Measurements from ENCODE around the gene KHDC1L. TPM values are rescaled to one million over a fixed set of nuclear protein-coding genes. Genes with fewer than 3 reads are reported as not detected.
"Not testable (repeated sequence)": the region's sequence is repeated elsewhere in the genome, so short reads cannot be mapped to it uniquely, and the experiment has no call there.

Gene KHDC1L
- total RNA-seq, 1 donor from 2014 or later, result not detected

DNA sequence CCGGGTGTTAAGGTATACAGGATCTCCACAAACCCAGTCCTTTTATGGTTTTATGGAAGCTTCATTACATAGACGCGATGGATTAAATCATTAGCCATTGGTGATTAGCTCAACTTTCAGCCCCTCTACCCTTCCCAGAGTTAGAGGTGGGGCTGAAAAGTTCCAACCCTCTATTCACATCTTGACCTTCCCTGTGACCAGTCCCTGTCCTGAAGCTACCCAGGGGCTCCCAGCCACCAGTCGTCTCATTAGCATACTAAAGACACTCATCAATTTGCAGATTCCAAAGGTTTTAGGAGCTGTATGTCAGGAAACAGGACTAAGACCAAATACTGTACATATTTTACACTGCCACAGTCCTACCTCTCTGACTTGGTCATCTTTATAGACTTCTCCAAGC lies 21.0 kb downstream of the KHDC1L start:
- DNase-seq (ENCODE audit: low spot score), result no peak

DNA sequence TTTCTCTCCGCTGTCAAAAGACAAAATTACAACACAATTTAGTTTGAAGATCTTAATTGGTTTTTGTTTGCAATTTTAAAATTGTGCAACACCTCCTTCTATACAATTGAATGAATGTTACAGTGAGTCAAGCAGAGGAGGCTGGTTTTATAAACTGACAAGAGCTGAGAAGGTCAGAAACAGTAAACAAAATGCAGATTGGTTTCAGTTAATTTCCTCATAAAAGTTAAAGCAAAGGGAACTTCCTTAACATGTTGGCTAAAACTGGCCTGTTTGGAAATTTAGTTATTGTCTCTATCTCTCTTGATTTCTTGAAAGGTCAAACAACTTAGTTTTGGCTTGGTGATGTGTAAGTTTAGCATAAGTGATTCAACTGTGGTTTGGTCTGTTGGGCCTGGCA lies 22.2 kb downstream of the KHDC1L start:
- DNase-seq (ENCODE audit: low spot score), result no peak

DNA sequence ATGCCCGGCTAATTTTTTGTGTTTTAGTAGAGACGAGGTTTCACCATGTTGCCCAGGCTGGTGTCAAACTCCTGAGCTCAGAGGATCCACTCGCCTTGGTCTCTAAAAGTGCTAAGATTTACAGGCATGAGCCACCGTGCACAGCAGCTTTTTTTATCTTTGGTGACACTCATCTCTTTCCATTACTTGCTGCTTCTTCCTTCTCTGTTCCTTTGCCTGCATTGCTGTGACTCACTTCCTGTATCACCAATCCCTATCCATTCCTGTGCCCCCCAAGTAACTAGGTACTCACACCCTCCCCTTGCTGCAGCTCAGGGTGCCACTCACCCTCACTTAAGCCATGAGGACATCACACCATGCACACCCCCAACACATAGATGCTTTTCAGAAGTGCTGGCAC lies 24.6 kb downstream of the KHDC1L start:
- no peak for DNase-seq (ENCODE audit: low spot score)

DNA sequence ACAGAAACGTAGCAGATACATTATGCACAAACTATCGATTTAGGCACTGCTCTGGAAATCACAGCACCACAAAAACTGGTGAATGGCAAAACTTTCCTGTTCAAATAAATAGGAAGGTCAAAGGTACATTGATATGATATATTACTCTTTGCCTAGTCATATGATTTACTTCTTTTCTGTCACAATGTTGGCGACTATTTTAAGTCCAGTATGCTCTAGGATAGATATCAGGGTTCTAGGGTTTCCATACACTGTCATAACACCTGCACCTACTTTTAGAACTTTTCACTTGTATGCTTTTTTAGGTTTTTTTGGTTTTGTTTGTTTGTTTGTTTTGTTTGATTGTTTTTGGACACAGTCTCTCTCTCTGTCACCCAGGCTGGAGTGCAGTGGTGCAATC lies 25.0 kb downstream of the KHDC1L start:
- DNase-seq (ENCODE audit: low spot score), result no peak

DNA sequence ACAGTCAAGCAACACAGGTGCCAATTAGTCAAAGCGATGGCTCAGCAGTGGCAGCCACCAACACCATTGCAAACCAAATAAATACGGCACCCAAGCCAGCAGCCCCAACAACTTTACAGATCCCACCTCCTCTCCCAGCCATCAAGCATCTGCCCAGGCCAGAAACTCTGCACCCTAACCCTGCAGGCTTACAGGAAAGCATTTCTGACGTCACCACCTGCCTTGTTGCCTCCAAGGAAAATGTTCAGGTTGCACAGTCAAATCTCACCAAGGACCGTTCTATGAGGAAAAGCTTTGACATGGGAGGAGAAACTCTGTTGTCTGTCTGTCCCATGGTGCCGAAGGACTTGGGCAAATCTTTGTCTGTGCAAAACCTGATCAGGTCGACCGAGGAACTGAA lies 30.6 kb downstream of the KHDC1L start:
- DNase-seq (ENCODE audit: low spot score), result no peak

DNA sequence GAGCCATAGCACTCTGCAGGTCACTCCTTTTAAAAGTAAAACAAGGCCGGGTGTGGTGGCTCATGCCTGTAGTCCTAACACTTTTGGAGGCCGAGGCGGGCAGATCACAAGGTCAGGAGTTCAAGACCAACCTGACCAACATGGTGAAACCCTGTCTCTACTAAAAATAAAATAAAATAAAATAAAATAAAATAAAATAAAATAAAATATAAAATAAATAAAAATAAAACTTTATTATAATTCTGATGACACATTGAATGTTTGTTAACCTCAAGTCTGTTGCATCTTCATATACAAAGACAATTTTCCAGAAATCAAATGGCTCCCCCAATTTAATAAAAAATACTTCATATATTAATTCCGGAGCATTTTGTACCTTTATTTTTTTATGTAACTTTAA lies 32.0 kb downstream of the KHDC1L start:
- DNase-seq (ENCODE audit: low spot score), result not testable (repeated sequence)

DNA sequence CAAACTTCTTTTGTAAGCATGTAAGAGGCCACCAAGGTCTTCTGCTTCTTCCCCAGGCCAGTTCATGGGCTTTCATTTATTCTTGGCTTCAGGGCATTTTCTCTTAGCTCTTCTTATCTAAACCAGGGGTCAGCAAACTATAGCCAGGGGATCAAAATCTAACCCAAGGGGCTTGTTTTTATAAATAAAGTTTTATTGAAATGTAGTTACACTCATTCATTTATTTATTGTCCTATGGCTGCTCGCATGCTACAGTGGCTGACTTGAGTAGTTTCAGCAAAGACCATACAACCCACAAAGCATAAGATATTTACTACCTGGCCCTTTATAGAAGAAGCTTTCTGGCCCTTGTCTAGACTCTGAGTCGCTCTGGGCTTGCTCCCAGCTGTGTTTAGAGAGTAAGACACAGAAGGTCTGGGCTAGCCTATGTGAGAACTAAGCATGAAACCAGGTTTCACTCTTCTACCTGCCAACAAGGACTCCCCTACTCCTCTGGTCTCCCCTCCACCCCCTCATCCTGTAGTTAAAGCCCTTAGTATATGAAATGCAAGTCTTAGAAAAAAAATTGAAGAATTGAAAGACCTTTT lies 43.2 kb downstream of the KHDC1L start:
- no peak for DNase-seq (ENCODE audit: low spot score)

DNA sequence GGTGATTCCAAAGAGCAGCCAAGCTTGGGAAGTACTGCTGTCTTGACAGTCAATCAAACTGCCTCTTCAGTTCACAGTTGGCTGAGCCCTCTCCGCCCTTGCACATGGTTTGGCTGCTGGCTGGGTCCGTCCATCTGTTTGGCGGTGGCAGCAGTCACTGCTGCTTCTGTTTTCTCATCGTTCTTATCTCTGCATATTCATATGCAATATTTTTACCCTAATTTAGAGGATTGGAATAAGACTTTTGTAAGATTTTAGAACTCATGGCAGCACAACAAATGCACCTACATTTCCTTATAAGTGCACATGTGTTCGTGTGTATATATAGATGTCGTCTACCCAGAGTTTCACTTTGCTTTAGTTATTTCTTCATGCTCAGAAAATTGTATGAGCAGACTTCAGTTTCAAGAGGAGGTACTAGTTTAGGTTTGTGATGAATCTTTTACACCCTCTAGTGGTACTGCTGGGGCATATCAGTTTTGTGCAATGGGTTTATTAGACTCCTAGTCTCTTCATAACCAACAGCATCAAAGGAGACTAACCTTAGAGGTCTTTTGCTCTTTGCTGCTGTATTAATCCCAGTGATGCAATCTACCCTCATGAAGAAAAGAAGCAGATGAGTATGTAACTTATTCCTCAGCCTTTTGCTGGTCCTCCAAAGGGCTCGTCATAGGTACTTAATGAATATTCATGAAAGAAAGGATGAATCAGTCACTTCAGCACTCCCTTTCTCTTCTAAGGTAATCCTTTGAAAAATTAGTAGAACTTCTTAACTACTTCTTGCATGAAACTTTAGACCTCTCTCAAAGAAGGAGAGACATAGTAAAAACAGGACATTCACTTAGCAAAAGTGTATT lies 44.3 kb downstream of the KHDC1L start:
- no peak for DNase-seq (ENCODE audit: low spot score)

DNA sequence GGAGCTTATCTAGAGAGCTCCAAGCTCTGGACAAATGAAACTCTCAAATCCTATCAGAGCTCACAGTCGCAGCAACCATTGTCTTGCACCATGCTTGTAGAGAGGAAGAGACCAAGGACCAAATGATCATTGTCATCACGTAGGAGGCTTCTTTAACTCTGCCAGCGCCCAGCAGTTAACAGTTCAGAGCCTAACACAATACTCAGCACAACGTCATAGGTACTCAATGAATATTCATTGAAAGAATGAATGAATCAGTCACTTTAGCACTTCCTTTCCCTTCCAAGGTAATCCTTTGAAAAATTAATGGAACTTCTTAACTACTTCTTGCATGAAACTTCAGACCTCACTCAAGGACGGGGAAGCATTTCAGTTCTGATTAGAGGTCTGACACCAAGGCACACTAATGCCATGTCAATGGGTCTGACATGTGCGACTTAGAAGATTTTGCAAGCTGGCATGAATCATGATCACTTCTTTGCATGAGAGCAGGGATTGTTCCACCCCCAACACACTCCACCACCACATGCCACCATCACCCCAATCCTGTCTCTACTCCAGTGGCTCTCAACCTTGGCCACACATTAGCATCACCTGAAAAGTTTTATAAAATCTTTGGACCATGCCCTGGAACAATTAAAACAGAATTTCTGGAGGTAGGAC lies 45.1 kb downstream of the KHDC1L start:
- DNase-seq (ENCODE audit: low spot score), result no peak

DNA sequence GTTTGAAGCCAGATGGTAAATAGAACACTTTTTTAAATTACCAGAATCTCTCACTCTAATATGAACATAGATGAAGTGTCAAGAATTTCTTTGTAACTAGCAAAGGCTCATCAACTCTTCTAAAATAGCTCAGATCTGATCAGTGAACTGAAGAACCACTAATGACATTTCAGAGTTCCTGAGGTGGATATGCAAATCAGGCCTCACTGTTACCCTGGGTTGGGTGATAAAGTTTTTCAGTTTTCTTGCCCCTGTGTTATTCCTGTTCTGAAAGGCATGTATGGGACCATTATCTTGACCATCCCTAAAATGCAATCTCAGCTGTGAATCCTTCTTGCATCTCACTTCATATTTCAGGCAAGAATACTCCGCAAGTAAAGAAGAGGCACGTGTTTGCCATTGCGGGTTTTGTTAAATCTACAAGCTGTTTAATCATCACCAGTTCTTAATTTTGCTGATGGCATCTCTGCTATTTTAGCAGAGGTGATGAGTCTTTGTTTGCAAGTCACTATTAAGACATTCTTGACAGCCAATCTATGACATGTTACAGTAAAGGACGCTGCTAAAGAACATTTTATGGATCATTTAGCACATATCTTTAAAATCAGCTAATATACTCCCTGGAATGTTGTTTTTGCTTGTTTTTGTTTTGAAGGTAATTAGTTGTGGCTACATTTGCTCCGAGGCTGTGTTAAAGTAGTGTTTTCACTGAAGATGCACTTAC lies 47.9 kb downstream of the KHDC1L start:
- no peak for DNase-seq (ENCODE audit: low spot score)

DNA sequence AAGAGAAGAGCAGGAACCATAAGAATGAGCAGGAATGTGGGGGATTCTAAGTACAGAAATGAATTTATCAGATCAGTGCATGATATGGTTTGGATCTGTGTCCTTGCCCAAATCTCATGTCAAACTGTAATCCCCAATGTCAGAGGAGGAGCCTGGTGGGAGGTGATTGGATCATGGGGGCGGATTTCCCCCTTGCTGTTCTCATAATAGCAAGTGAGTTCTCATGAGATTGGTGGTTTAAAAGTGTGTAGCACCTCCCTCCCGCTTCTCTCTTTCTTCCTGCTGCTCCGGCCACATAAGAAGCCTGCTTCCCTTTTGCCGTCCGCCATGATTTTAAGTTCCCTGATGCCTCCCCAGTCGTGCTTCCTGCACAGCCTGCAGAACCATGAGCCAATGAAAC lies 49.2 kb downstream of the KHDC1L start:
- no peak for DNase-seq (ENCODE audit: low spot score)

DNA sequence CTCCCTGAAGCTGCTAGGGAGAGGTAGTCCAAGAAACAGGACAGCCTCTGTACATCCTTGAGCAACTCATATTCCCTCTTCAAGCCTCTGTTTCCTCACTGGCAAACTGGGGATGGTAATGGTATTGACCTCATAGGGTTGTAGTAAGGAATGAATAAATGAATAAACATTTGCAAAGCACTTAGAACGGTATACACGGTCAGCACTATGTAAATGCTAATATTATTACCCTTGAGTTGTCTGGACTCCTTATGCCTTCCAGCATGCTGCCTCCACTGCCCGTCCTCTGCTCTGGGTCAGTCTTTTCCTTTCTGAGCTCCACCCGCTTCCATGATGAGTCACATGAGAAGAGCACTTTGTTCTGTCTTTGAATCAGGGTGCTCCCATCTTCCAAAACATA lies 50.6 kb downstream of the KHDC1L start:
- no peak for DNase-seq (ENCODE audit: low spot score)

Other genes with a start within 250 kb of the KHDC1L start
- gene KHDC1, start 37.7 kb upstream of the KHDC1L start, total RNA-seq, result 1.5 TPM
- gene DPPA5, start 128.8 kb upstream of the KHDC1L start, total RNA-seq, result not detected
- not detected for gene KHDC3L, start 137.2 kb upstream of the KHDC1L start, total RNA-seq
- gene OOEP, start 144.4 kb upstream of the KHDC1L start, total RNA-seq, result not detected
- 0.94 TPM for gene DDX43, start 169.3 kb upstream of the KHDC1L start, total RNA-seq
- 5.2 TPM for gene CGAS, start 226.8 kb upstream of the KHDC1L start, total RNA-seq
- gene MTO1, start 236.2 kb upstream of the KHDC1L start, total RNA-seq, result 42.5 TPM